Measurements from ENCODE around the gene FAM222A.

FAM222A gene

GRCh38 chr12:109729371-109729781, 15.8 kb downstream of the FAM222A start:
- H3K36me3 ChIP-seq (ENCODE audit: low read length) = no peaks in the 10 kb centered on the region
- no peak overlapping the region for H2AFZ ChIP-seq (ENCODE audit: low read depth, low read length, severe bottlenecking)
- no peaks in the 10 kb centered on the region for H3F3A ChIP-seq (ENCODE audit: insufficient read depth)
- no peak overlapping the region for H3K4me2 ChIP-seq (ENCODE audit: low read depth, low read length, poor library complexity, severe bottlenecking)
- H3K27me3 ChIP-seq (ENCODE audit: low read length) = no peaks in the 10 kb centered on the region
- TF ChIP-seq EZH2phosphoT487 (conservative IDR thresholded peaks at IDR 0.05; ENCODE audit: low read length) (no peak), CTCF (IDR thresholded peaks at IDR 0.05; ENCODE audit: insufficient read depth, low read length, poor library complexity, severe bottlenecking) (no peak)
- no peak overlapping the region for H3K27ac ChIP-seq (ENCODE audit: low read depth, low read length)
- H4K20me1 ChIP-seq (ENCODE audit: low read depth, low read length) = no peaks in the 10 kb centered on the region
- no peaks in the 10 kb centered on the region for H3K79me2 ChIP-seq (ENCODE audit: insufficient read depth, low read length)
- no peak overlapping the region for H3K9ac ChIP-seq (ENCODE audit: low read length)
- H3K4me3 ChIP-seq (ENCODE audit: insufficient read depth, low read length, poor library complexity, severe bottlenecking) = no peak overlapping the region
- no peaks in the 10 kb centered on the region for H3K9me3 ChIP-seq (ENCODE audit: insufficient read depth, low read length)
- no peaks in the 10 kb centered on the region for H3K9me2 ChIP-seq (replicated peaks; ENCODE audit: insufficient read depth, low read length)

- H2AFZ ChIP-seq (ENCODE audit: low read depth, low read length, severe bottlenecking) = no peak overlapping the region
- no peaks in the 10 kb centered on the region for H3K36me3 ChIP-seq (ENCODE audit: low read length)
- no peaks in the 10 kb centered on the region for H3K79me2 ChIP-seq (ENCODE audit: insufficient read depth, low read length)
- no peak overlapping the region for H3K9ac ChIP-seq (ENCODE audit: low read length)
- no peaks in the 10 kb centered on the region for H3K9me2 ChIP-seq (replicated peaks; ENCODE audit: insufficient read depth, low read length)
- H3K4me2 ChIP-seq (ENCODE audit: low read depth, low read length, poor library complexity, severe bottlenecking) = no peak overlapping the region
- no peaks in the 10 kb centered on the region for H3K9me3 ChIP-seq (ENCODE audit: insufficient read depth, low read length)
- no peaks in the 10 kb centered on the region for H3F3A ChIP-seq (ENCODE audit: insufficient read depth)
- TF ChIP-seq EZH2phosphoT487 (conservative IDR thresholded peaks at IDR 0.05; ENCODE audit: low read length) (no peak), CTCF (IDR thresholded peaks at IDR 0.05; ENCODE audit: insufficient read depth, low read length, poor library complexity, severe bottlenecking) (no peak)
- no peak overlapping the region for H3K27ac ChIP-seq (ENCODE audit: low read depth, low read length)
- H3K27me3 ChIP-seq (ENCODE audit: low read length) = no peaks in the 10 kb centered on the region
- no peaks in the 10 kb centered on the region for H4K20me1 ChIP-seq (ENCODE audit: low read depth, low read length)
- H3K4me3 ChIP-seq (ENCODE audit: insufficient read depth, low read length, poor library complexity, severe bottlenecking) = no peak overlapping the region
Measured at GRCh38 chr12:109729801-109730200, 16.2 kb downstream of the FAM222A start.

- Histone ChIP-seq H3K27me3 (ENCODE audit: low read length) (no peaks in the 10 kb centered on the region), H3K9ac (ENCODE audit: low read length) (no peak overlapping the region), H3K4me3 (ENCODE audit: insufficient read depth, low read length, poor library complexity, severe bottlenecking) (no peak overlapping the region), H4K20me1 (ENCODE audit: low read depth, low read length) (no peaks in the 10 kb centered on the region), H3F3A (ENCODE audit: insufficient read depth) (no peaks in the 10 kb centered on the region), H3K9me3 (ENCODE audit: insufficient read depth, low read length) (no peaks in the 10 kb centered on the region), H3K27ac (ENCODE audit: low read depth, low read length) (no peak overlapping the region), H2AFZ (ENCODE audit: low read depth, low read length, severe bottlenecking) (no peak overlapping the region), H3K4me2 (ENCODE audit: low read depth, low read length, poor library complexity, severe bottlenecking) (no peak overlapping the region), H3K9me2 (replicated peaks; ENCODE audit: insufficient read depth, low read length) (no peaks in the 10 kb centered on the region), H3K79me2 (ENCODE audit: insufficient read depth, low read length) (no peaks in the 10 kb centered on the region), H3K36me3 (ENCODE audit: low read length) (no peaks in the 10 kb centered on the region)
- no peak for TF ChIP-seq EZH2phosphoT487 (conservative IDR thresholded peaks at IDR 0.05; ENCODE audit: low read length)
- no peak for TF ChIP-seq CTCF (IDR thresholded peaks at IDR 0.05; ENCODE audit: insufficient read depth, low read length, poor library complexity, severe bottlenecking)
Measured at GRCh38 chr12:109730306-109731145, 16.9 kb downstream of the FAM222A start.

Data from SU-DHL-6 (cell line).